ENCODE results near the gene PGBD2.
A peak's percentile ranks its signal among the peaks of the same experiment; 100 is the strongest.
"Not testable (repeated sequence)": the region's sequence is repeated elsewhere in the genome, so short reads cannot be mapped to it uniquely, and the experiment has no call there.

PGBD2 gene

GRCh38 chr1:248886237-248886895, 19.7 kb upstream of the PGBD2 start:
- DNase-seq (ENCODE audit: low read depth): no peak

DNA sequence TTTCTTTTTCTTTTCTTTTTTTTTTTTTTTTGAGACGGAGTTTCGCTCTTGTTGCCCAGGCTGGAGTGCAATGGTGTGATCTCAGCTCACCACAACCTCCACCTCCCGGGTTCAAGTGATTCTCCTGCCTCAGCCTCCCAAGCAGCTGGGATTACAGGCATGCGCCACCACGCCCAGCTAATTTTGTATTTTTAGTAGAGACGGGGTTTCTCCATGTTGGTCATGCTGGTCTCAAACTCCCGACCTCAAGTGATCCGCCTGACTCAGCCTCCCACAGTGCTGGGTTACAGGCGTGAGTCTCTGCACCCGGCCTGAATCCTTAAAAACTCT, 16.2 kb upstream of the PGBD2 start:
- DNase-seq (ENCODE audit: low read depth): not testable (repeated sequence)

DNA sequence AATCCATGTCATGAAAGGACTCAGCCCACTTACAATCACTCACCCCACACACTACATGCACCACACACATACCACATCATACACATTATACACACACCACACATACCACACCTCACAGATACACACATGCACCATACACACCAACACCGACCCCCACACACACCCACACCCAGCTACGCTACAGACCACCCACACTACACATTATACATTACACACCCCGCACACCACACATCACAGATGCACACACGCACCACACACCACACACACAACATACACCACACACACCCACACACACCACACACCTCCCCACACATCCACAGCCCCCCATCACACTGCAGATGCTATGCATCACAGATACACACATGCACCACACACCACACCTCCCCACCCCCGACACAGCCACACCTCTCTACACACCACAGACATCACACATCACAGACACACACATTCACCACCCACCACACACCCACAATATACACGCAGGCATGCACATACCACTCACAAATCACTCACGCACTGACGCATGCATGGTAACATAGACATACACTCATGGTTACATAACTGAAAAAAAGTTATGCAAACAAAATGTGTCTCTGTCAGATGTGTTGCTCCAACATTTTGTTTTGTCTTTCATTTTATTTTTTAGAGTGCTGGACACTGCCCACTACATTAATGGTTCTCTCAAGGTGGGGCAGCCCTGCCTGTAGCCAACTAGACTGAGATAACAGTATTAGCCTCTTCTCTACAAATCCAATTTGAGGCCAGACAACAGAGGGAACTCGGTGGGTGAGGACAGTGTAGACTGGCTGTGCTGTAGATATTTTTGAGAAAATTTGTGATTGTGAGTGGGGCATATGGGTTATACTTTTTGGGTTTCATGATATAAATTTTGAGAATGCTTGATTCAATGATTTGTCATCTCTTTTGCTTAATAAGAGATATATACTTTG, 15.2 kb upstream of the PGBD2 start:
- peak; percentile 39 for DNase-seq (ENCODE audit: low read depth)

GRCh38 chr1:248891758-248892157, 14.3 kb upstream of the PGBD2 start:
- DNase-seq (ENCODE audit: low read depth): no peak

- no peak for DNase-seq (ENCODE audit: low read depth)
Measured at GRCh38 chr1:248892590-248892989, 13.4 kb upstream of the PGBD2 start.

DNA sequence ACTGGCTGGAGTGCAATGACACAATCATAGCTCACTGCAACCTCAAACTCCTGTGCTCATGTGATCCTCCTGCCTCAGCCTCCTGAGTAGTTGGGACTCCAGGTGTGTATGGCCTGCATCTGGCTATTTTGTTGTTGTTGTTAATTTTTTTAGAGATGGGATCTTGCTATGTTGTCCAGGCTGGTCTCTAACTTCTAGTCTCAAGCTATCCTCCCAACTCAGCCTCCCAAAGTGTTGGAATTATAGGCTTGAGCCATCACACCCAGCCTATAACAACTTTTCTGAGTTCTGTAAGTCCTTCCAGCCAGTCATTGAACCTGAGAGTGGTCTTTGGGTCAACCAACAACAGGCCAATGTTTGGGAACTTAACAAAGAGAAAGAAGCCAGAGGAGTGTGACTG, 11.2 kb upstream of the PGBD2 start:
- no peak for DNase-seq (ENCODE audit: low read depth)

DNA sequence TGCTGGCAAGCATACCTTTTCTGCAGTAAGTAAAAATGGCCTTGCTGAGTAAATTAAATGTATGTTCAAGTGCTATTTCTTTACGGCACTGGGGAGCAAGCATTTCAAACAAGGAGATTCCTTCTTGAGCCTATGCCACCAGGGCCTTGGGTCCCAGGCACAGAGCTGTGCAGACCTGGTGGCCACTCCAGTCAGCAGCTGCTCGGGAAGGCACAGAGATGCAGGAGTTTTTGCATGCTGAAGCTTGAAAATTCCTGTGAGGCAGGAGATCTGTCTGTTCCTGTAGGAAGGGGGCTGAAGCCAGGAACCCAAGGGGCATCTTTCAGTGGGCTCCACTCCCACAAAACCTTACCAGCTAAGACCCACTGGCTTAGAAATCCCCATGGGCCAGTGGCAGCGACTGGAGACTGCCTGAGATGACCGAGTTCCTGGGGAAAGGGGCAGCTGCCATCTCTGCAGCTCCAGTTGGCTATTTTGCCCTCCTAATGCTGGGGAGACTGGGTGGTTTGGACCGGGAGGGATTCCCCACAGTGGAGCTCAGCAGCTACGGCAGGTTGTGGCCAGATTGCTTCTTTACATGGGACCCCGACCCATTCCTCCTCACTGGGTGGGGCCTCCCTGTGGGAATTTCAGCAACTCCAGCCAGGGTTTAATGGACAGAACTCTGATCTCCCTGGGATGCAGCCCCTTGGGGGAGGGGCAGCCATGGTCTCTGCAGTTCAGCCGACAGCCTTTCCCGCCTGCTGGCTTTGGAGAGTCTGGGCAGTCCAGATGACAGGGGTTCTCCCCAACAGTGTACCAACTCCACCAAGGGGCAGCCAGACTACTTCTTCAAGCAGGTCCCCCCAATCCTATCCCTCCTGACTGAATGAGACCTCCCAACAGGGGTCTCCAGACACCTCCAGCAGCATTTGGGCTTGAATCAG, 8.4 kb upstream of the PGBD2 start:
- no peak for DNase-seq (ENCODE audit: low read depth)

GRCh38 chr1:248900637-248901036, 5.4 kb upstream of the PGBD2 start:
- no peak for DNase-seq (ENCODE audit: low read depth)

DNA sequence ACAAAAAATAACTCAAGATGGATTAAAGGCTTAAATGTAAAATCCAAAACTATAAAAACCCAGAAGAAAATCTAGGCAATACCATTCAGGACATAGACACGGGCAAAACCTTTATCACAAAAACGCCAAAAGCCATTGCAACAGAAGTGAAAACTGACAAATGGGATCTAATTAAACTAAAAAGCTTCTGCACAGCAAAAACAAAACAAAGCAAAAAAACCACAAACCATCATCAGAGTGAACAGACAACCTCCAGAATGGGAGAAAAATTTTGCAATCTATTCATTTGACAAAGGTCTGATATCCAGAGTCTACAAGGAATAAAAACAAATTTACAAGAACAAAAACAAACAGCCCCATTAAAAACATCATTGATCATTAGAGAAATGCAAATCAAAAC, 4.5 kb upstream of the PGBD2 start:
- no peak for DNase-seq (ENCODE audit: low read depth)

GRCh38 chr1:248904437-248905216, 1.4 kb upstream of the PGBD2 start:
- no peak for DNase-seq (ENCODE audit: low read depth)

GRCh38 chr1:248905662-248906008, 400 bp upstream of the PGBD2 start:
- no peak for DNase-seq (ENCODE audit: low read depth)

DNA sequence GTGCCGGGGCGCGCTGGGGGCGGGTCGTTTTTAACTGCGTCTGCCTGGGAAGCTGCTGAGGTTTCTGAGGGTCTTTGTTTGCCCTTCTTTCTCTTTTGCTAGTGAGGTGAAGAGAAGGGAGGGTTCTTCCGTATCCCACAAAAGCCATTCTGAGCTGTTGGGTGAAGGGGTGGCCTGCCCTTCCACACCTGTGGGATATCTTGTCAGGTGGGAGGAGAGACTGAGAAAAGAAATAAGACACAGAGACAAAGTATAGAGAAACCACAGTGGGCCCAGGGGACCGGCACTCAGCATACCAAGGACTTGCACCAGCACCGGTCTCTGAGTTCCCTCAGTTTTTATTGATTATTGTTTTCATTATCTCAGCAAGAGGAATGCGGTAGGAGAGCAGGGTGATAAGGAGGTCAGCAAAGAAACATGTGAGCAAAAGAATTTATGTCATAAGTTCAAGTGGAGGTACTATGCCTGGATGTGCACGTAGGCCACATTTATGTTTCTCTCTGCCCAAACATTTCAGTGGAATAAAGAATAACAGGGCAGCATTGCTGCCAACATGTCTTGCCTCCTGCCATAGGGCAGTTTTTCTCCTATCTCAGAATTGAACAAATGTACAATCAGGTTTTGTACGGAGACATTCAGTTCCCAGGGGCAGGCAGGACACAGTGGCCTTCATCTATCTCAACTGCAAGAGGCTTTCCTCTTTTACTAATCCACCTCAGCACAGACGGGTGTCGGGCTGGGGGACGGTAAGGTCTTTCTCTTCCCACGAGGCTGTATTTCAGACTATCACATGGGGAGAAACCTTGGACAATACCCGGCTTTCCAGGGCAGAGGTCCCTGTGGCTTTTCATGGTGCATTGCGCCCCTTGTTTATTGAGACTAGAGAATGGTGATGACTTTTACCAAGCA, 972 bp downstream of the PGBD2 start:
- DNase-seq (ENCODE audit: low read depth): peak; percentile 43

GRCh38 chr1:248910761-248911160, 4.7 kb downstream of the PGBD2 start:
- DNase-seq (ENCODE audit: low read depth): no peak

DNA sequence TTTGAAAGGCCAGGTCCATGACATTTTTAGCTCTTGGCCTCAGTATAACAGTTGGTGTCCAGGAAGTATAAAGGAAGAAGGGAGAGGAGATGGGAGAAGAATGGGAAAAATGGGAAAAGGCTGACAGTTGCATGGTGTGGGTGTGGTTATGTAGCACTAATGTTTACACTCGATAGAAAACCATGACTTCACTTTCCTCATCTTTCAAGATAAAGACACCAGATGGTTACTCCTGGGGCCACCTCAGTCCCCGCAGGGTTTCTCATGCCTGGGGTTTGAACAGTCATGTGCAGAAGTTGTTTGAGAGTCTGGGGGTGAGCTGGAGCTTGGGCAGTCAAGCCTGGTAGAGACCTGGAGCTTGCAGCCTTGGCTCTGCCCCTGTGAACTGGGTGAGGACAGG, 7.9 kb downstream of the PGBD2 start:
- DNase-seq (ENCODE audit: low read depth): no peak

DNA sequence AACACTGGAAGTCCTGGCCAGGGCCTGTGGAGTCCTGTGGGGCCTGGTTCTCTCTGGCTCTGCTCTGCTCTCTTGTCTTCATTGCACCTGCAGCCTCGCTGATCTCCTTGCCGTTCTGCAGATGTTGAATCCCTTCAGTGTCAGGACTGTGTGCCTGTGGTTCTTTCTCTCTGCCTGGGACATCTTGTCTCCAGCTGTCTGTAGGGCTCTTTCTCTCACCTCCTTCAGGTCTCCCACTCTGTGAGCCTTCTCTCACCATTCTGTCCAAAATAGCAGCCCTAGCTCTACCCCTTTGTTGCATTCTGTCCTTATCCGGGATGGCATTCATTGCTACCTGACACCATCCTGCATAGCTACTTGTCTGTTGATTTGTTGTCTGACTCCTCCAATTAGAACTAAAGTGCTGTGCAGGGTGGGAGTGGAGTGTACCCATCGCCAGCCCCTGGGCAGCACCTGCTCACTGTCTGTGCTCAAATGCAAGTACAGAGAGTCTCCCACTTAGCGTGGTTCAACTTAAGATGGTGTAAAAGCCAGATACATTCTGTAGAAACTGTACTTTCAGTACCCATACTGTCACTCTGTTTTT, 8.9 kb downstream of the PGBD2 start:
- no peak for DNase-seq (ENCODE audit: low read depth)

DNA sequence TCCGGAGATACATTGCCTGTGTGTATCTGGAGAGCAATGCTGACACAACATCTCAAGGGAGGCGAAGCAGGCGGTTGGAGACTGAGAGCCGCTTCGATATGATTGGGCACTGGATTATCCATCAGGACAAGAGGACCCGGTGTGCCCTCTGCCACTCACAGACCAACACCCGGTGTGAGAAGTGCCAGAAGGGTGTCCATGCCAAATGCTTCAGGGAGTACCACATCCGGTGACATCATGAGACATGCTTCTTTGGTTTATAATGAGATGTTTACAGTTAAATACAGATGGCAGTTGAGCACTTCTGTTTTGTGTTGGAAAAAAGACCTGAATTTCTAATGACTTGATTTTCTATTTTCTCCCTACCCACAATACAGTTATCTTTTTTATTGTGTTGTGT, 12.1 kb downstream of the PGBD2 start:
- no peak for DNase-seq (ENCODE audit: low read depth)

DNA sequence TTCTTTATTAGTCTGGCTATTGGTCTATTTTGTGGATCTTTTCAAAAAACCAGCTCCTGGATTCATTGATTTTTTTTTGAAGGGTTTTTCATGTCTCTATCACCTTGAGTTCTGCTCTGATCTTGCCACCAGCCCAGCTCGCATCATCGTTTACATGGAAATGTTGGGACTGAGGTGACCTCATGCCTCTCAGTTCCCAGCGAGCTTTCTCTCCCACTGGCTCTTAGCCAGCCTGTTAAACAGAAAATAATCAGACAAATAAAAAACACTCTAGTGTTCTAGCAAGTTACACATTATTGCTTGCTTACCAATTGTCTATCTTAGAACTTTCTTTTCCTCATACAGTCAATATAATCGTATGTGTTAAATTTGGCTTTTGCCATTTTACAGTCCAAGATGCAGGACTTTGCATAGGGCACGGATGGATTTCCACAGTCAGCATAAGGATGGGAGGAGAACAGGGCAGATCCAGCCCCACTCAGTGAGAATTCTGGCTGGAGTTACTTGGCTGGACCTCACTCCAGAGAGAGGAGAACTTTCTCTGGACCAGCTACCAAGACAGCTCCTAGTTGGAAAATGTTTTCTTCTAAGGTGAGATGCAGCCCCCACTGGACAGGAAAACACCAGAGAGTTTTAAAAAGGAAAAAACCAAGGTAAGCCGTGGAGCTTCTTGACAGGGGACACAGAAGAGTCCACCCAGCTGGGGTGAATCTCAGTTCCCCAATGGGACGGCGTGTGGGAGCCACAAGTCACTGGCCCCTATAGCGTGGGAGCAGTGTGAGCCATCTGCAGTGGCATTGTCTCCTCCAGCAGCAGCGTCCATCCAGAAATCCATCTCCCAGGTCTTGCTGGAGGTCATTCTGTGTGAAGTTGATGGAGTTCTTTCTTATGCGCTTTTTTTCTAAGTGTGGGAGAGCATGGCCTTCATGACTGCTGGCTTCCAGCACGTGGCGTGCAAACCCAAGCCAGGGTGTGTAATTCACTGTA, 17.6 kb downstream of the PGBD2 start:
- DNase-seq (ENCODE audit: low read depth): no peak

DNA sequence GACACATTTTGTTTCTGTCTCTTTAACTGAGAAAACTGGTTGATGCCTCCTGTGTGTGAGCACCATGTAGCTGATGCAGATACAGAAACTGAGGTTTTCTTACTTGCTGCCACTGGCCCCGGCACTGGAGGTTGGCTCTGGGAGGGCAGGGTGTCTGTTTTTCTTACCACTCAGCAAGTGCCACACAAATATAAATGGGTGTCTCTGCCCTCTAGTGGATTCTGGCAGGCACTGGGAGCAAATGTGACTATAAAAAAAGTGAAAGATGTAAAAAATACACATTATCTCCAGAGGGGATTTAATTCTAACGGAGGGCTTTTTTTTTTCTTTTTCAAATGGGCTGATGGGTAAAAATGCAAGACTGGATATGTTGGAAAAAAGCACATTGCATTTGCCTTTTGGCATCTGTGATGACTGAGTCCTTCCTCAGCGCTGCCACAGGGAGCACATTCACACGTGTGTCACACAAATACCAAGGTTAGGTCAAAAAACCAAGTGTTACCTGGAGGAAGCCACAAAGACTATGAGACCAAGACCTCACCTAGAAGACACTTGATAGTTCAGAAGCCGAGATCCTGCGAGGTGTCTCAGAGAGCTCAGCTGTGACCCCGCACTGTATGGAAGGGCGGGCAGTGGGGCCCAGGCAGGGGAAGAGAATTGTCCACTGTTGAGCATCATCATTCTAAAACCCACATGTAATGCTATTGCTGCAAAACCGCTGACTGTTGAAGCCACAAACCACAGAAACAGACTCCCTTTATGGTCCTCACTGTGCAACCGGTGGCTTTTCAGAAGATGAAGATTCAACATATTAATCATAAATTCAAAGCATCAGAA, 18.9 kb downstream of the PGBD2 start:
- peak; percentile 84 for DNase-seq (ENCODE audit: low read depth)
